Smooth muscle cell (in vitro differentiated cells): Measurements from ENCODE around the gene NR1D1. TPM values are rescaled to one million over a fixed set of nuclear protein-coding genes. Genes with fewer than 3 reads are reported as not detected.

Source experiments
- DNase-seq: peaks from one replicate; lab custom pipeline; 2025; ENCODE audit not compliant: unreplicated experiment; lab: John Stamatoyannopoulos, UW
- H2AFZ ChIP-seq: fragments of 200-600 bp; sonication (generic); 2 replicates; pipeline ENCODE4 v1.6.0; 2016; ENCODE audit warnings: antibody characterized with exemption, low read depth, mild to moderate bottlenecking
- H3F3A ChIP-seq: fragments of 200-600 bp; sonication (generic); 2 replicates; pipeline ENCODE4 v1.6.0; 2017; ENCODE audit warnings: antibody characterized with exemption, low read depth
- H3K27ac ChIP-seq: fragments of 200-600 bp; sonication (generic); 2 replicates; pipeline ENCODE4 v1.5.1; 2016; ENCODE audit warnings: low read depth, mild to moderate bottlenecking
- H3K27me3 ChIP-seq: fragments of 200-600 bp; sonication (generic); 2 replicates; pipeline ENCODE4 v1.6.1; 2016; ENCODE audit warnings: low read depth, mild to moderate bottlenecking
- H3K36me3 ChIP-seq: fragments of 200-600 bp; sonication (generic); 2 replicates; pipeline ENCODE4 v1.5.1; 2016; ENCODE audit warnings: low read depth
- H3K4me1 ChIP-seq: fragments of 200-600 bp; sonication (generic); 2 replicates; pipeline ENCODE4 v1.5.1; 2016; ENCODE audit warnings: low read depth
- H3K4me2 ChIP-seq: fragments of 200-600 bp; sonication (generic); 2 replicates; pipeline ENCODE4 v1.6.0; 2016; ENCODE audit warnings: mild to moderate bottlenecking
- H3K4me3 ChIP-seq: fragments of 200-600 bp; sonication (generic); 2 replicates; pipeline ENCODE4 v1.5.1; 2016; ENCODE audit warnings: mild to moderate bottlenecking
- H3K79me2 ChIP-seq: fragments of 200-600 bp; sonication (generic); 2 replicates; pipeline ENCODE4 v1.6.0; 2016; ENCODE audit warnings: low read depth, mild to moderate bottlenecking
- H3K9ac ChIP-seq: fragments of 200-600 bp; sonication (generic); 2 replicates; pipeline ENCODE4 v1.6.0; 2016; ENCODE audit warnings: low read depth
- H3K9me3 ChIP-seq: fragments of 200-600 bp; sonication (generic); replicated peaks from 2 replicates; pipeline ENCODE4 v1.5.1; 2016; ENCODE audit warnings: low read depth
- H4K20me1 ChIP-seq: fragments of 200-600 bp; sonication (generic); 2 replicates; pipeline ENCODE4 v1.6.0; 2016; ENCODE audit warnings: low read depth
- CTCF ChIP-seq: fragments of 200-600 bp; sonication (generic); IDR thresholded peaks from 2 replicates; pipeline ENCODE4 v1.5.1; 2017; ENCODE audit warnings: borderline replicate concordance, mild to moderate bottlenecking, antibody characterized with exemption; ENCODE audit not compliant: insufficient read depth, poor library complexity, severe bottlenecking
- WGBS: methylation state at CpG from one replicate; pipeline ENCODE4 v1.1.7; 2016; ENCODE audit warnings: low lambda C conversion rate; 5-methylcytosine and 5-hydroxymethylcytosine counted together
- polyA plus RNA-seq: library from polyadenylated mRNA; unstranded; fragments of >200 nt; fragmentation: Nextera tagmentation; extraction: Ambion mirVana; gene quantifications from 2 replicates; pipeline ENCODE4 v1.2.1, GENCODE V29; 2016
- total RNA-seq: library from RNA; depleted of rRNA; stranded (reverse); fragments of >200 nt; gene quantifications from 2 replicates; pipeline ENCODE4 v1.2.3, GENCODE V29; 2014

Gene NR1D1
- total and polyA plus RNA-seq, 2 experiments from 2014 or later, result 12.5 to 18.4 TPM

- 80% methylated on average over 14 of the region's 18 CpGs for WGBS
- H2AFZ ChIP-seq, result no peak overlapping the region
- no peak overlapping the region for H3K9ac ChIP-seq
- peaks cover 16% of the 10 kb centered on the region for H3F3A ChIP-seq
- no peak overlapping the region for H3K4me2 ChIP-seq
- no peak overlapping the region for H3K27ac ChIP-seq
- H3K79me2 ChIP-seq, result no peaks in the 10 kb centered on the region
- H4K20me1 ChIP-seq, result peaks cover 6% of the 10 kb centered on the region
- no peak for DNase-seq
- H3K4me1 ChIP-seq, result no peaks in the 10 kb centered on the region
- no peaks in the 10 kb centered on the region for H3K27me3 ChIP-seq
- H3K4me3 ChIP-seq, result no peak overlapping the region
- no peaks in the 10 kb centered on the region for H3K36me3 ChIP-seq
- TF ChIP-seq CTCF, result no peak
- H3K9me3 ChIP-seq, result no peaks in the 10 kb centered on the region
These were observed 8.5 kb downstream of the NR1D1 start for GRCh38 chr17:40091691-40092397.

- Histone ChIP-seq H3F3A (peaks cover 15% of the 10 kb centered on the region), H3K27me3 (no peaks in the 10 kb centered on the region), H3K9me3 (no peaks in the 10 kb centered on the region), H3K9ac (no peak overlapping the region), H3K27ac (no peak overlapping the region), H2AFZ (no peak overlapping the region), H3K4me3 (no peak overlapping the region), H4K20me1 (no peaks in the 10 kb centered on the region), H3K4me2 (no peak overlapping the region), H3K36me3 (no peaks in the 10 kb centered on the region), H3K79me2 (no peaks in the 10 kb centered on the region), H3K4me1 (no peaks in the 10 kb centered on the region)
- no peak for TF ChIP-seq CTCF
- WGBS, result 92% methylated on average over 14 of the region's 14 CpGs
- no peak for DNase-seq
These were observed 9.9 kb downstream of the NR1D1 start for GRCh38 chr17:40090237-40091119.

DNA sequence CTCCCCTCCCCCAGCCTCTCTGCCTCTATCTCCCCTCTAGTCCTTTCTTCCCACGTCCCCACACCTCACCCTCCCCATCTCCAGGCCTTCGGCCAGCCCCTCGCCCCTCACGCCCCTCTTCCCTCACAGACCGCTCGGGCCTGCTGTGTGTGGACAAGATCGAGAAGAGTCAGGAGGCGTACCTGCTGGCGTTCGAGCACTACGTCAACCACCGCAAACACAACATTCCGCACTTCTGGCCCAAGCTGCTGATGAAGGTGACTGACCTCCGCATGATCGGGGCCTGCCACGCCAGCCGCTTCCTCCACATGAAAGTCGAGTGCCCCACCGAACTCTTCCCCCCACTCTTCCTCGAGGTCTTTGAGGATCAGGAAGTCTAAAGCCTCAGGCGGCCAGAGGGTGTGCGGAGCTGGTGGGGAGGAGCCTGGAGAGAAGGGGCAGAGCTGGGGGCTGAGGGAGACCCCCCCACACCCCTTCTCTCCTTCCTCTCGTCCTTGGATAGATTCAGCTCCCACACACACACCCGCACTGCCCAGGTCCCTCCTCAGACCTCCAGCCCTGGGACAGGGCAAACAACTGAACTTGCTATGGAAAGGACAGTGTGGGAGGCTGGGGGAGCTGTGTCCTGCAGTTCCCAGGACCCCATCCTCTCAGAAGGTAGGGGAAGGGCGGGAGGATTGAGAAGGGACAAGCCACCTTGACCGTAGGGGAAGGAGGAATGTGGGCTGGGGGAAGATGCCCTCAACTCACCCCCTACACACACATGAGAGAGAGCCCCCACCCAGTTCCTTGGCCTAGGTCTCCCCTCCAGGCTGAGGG is 11.1 kb downstream of the NR1D1 start:
- H3K27me3 ChIP-seq, result no peaks in the 10 kb centered on the region
- H3K4me3 ChIP-seq, result no peak overlapping the region
- no peak overlapping the region for H3K4me2 ChIP-seq
- no peaks in the 10 kb centered on the region for H3K36me3 ChIP-seq
- no peaks in the 10 kb centered on the region for H3K9me3 ChIP-seq
- H3K9ac ChIP-seq, result no peak overlapping the region
- H3K79me2 ChIP-seq, result no peaks in the 10 kb centered on the region
- no peak overlapping the region for H2AFZ ChIP-seq
- H3K27ac ChIP-seq, result no peak overlapping the region
- WGBS, result 94% methylated on average over 25 of the region's 26 CpGs
- TF ChIP-seq CTCF, result no peak
- no peaks in the 10 kb centered on the region for H4K20me1 ChIP-seq
- DNase-seq, result no peak
- H3F3A ChIP-seq, result peaks cover 7% of the 10 kb centered on the region
- no peaks in the 10 kb centered on the region for H3K4me1 ChIP-seq
